ENCODE results near the gene FOXL1.

FOXL1 gene

GRCh38 chr16:86541560-86541959, 36.8 kb upstream of the FOXL1 start:
- Histone ChIP-seq H3K36me3 (ENCODE audit: insufficient read depth, low read length) (no peaks in the 10 kb centered on the region; the same call in 1 of the 2 replicates), H3K9ac (ENCODE audit: low read depth, low read length) (no peak overlapping the region), H3K9me3 (ENCODE audit: control insufficient read depth, insufficient read depth, low read length) (no peaks in the 10 kb centered on the region), H3K4me1 (ENCODE audit: insufficient read depth, low read length) (no peaks in the 10 kb centered on the region)

GRCh38 chr16:86542756-86543750, 35.3 kb upstream of the FOXL1 start:
- H3K36me3 ChIP-seq (ENCODE audit: insufficient read depth, low read length) = no peaks in the 10 kb centered on the region; the same call in 1 of the 2 replicates

GRCh38 chr16:86545481-86545880, 32.9 kb upstream of the FOXL1 start:
- H3K9ac ChIP-seq (ENCODE audit: low read depth, low read length) = no peak overlapping the region
- H3K36me3 ChIP-seq (ENCODE audit: insufficient read depth, low read length) = no peaks in the 10 kb centered on the region
- no peaks in the 10 kb centered on the region for H3K9me3 ChIP-seq (ENCODE audit: control insufficient read depth, insufficient read depth, low read length)
- no peaks in the 10 kb centered on the region for H3K4me1 ChIP-seq (ENCODE audit: insufficient read depth, low read length)

More at GRCh38 chr16:86542756-86543750, 35.3 kb upstream of the FOXL1 start:
- Histone ChIP-seq H3K9me3 (ENCODE audit: control insufficient read depth, insufficient read depth, low read length) (no peaks in the 10 kb centered on the region), H3K4me1 (ENCODE audit: insufficient read depth, low read length) (no peaks in the 10 kb centered on the region), H3K9ac (ENCODE audit: low read depth, low read length) (no peak overlapping the region)

GRCh38 chr16:86545954-86546637, 32.3 kb upstream of the FOXL1 start:
- H3K9me3 ChIP-seq (ENCODE audit: control insufficient read depth, insufficient read depth, low read length) = no peaks in the 10 kb centered on the region
- H3K4me1 ChIP-seq (ENCODE audit: insufficient read depth, low read length) = no peaks in the 10 kb centered on the region
- H3K36me3 ChIP-seq (ENCODE audit: insufficient read depth, low read length) = no peaks in the 10 kb centered on the region; the same call in 1 of the 2 replicates
- H3K9ac ChIP-seq (ENCODE audit: low read depth, low read length) = no peak overlapping the region

GRCh38 chr16:86546638-86547013, 31.7 kb upstream of the FOXL1 start:
- no peaks in the 10 kb centered on the region; the same call in 1 of the 2 replicates for H3K36me3 ChIP-seq (ENCODE audit: insufficient read depth, low read length)
- H3K4me1 ChIP-seq (ENCODE audit: insufficient read depth, low read length) = no peaks in the 10 kb centered on the region
- no peak overlapping the region for H3K9ac ChIP-seq (ENCODE audit: low read depth, low read length)
- H3K9me3 ChIP-seq (ENCODE audit: control insufficient read depth, insufficient read depth, low read length) = no peaks in the 10 kb centered on the region

GRCh38 chr16:86547286-86547685, 31.1 kb upstream of the FOXL1 start:
- Histone ChIP-seq H3K9me3 (ENCODE audit: control insufficient read depth, insufficient read depth, low read length) (no peaks in the 10 kb centered on the region), H3K4me1 (ENCODE audit: insufficient read depth, low read length) (no peaks in the 10 kb centered on the region), H3K9ac (ENCODE audit: low read depth, low read length) (no peak overlapping the region), H3K36me3 (ENCODE audit: insufficient read depth, low read length) (no peaks in the 10 kb centered on the region; the same call in 1 of the 2 replicates)

GRCh38 chr16:86549076-86549892, 29.1 kb upstream of the FOXL1 start:
- H3K9me3 ChIP-seq (ENCODE audit: control insufficient read depth, insufficient read depth, low read length) = no peaks in the 10 kb centered on the region
- H3K4me1 ChIP-seq (ENCODE audit: insufficient read depth, low read length) = peaks cover 3% of the 10 kb centered on the region
- H3K9ac ChIP-seq (ENCODE audit: low read depth, low read length) = no peak overlapping the region
- H3K36me3 ChIP-seq (ENCODE audit: insufficient read depth, low read length) = no peaks in the 10 kb centered on the region; the same call in 1 of the 2 replicates

- peaks cover 4% of the 10 kb centered on the region for H3K4me1 ChIP-seq (ENCODE audit: insufficient read depth, low read length)
- no peak overlapping the region for H3K9ac ChIP-seq (ENCODE audit: low read depth, low read length)
- H3K9me3 ChIP-seq (ENCODE audit: control insufficient read depth, insufficient read depth, low read length) = no peaks in the 10 kb centered on the region
- no peaks in the 10 kb centered on the region; the same call in 1 of the 2 replicates for H3K36me3 ChIP-seq (ENCODE audit: insufficient read depth, low read length)
These were observed 28.5 kb upstream of the FOXL1 start for GRCh38 chr16:86549893-86550190.

GRCh38 chr16:86550281-86550680, 28.1 kb upstream of the FOXL1 start:
- no peak overlapping the region for H3K9ac ChIP-seq (ENCODE audit: low read depth, low read length)
- H3K36me3 ChIP-seq (ENCODE audit: insufficient read depth, low read length) = no peaks in the 10 kb centered on the region; the same call in 1 of the 2 replicates
- no peaks in the 10 kb centered on the region for H3K9me3 ChIP-seq (ENCODE audit: control insufficient read depth, insufficient read depth, low read length)
- H3K4me1 ChIP-seq (ENCODE audit: insufficient read depth, low read length) = peaks cover 4% of the 10 kb centered on the region

- no peak overlapping the region for H3K9ac ChIP-seq (ENCODE audit: low read depth, low read length)
- no peaks in the 10 kb centered on the region for H3K9me3 ChIP-seq (ENCODE audit: control insufficient read depth, insufficient read depth, low read length)
These were observed 25.0 kb upstream of the FOXL1 start for GRCh38 chr16:86553356-86553755.

GRCh38 chr16:86554599-86554916, 23.8 kb upstream of the FOXL1 start:
- Histone ChIP-seq H3K4me1 (ENCODE audit: insufficient read depth, low read length) (peaks cover 4% of the 10 kb centered on the region), H3K36me3 (ENCODE audit: insufficient read depth, low read length) (no peaks in the 10 kb centered on the region; the same call in 1 of the 2 replicates), H3K9me3 (ENCODE audit: control insufficient read depth, insufficient read depth, low read length) (no peaks in the 10 kb centered on the region), H3K9ac (ENCODE audit: low read depth, low read length) (peak overlapping the region; percentile 71)

More at GRCh38 chr16:86553356-86553755, 25.0 kb upstream of the FOXL1 start:
- Histone ChIP-seq H3K4me1 (ENCODE audit: insufficient read depth, low read length) (peaks cover 4% of the 10 kb centered on the region), H3K36me3 (ENCODE audit: insufficient read depth, low read length) (no peaks in the 10 kb centered on the region; the same call in 1 of the 2 replicates)

GRCh38 chr16:86554917-86555703, 23.2 kb upstream of the FOXL1 start, which contains the start of gene MTHFSD:
Gene MTHFSD, minus strand, starts transcription at chr16:86555235. Its CDS starts 51 bp downstream, at chr16:86555184.
- H3K4me1 ChIP-seq (ENCODE audit: insufficient read depth, low read length) = peaks cover 4% of the 10 kb centered on the region
- peak within 1 kb of the TSS; percentile 71 for H3K9ac ChIP-seq (ENCODE audit: low read depth, low read length)
- H3K9me3 ChIP-seq (ENCODE audit: control insufficient read depth, insufficient read depth, low read length) = no peaks in the 10 kb centered on the region
- H3K36me3 ChIP-seq (ENCODE audit: insufficient read depth, low read length) = no peaks in the 10 kb centered on the region; the same call in 1 of the 2 replicates

- Histone ChIP-seq H3K4me1 (ENCODE audit: insufficient read depth, low read length) (peaks cover 4% of the 10 kb centered on the region), H3K9ac (ENCODE audit: low read depth, low read length) (peak overlapping the region; percentile 71), H3K9me3 (ENCODE audit: control insufficient read depth, insufficient read depth, low read length) (no peaks in the 10 kb centered on the region)
These were observed 22.7 kb upstream of the FOXL1 start for GRCh38 chr16:86555704-86556075.

More at GRCh38 chr16:86555704-86556075, 22.7 kb upstream of the FOXL1 start:
- H3K36me3 ChIP-seq (ENCODE audit: insufficient read depth, low read length) = no peaks in the 10 kb centered on the region; the same call in 1 of the 2 replicates

Data from ES-I3 (cell line).